Thyroid gland (tissue), 4 donors: ENCODE results near the gene AKAP10. TPM values are rescaled to one million over a fixed set of nuclear protein-coding genes. Genes with fewer than 3 reads are reported as not detected.

Experiments
- DNase-seq, 2 donors: peaks; one replicate each; pipeline ENCODE4 v3.0.0-alpha.2; 2019
- H3K27ac ChIP-seq, 3 donors: fragments of 200-600 bp; sonication (generic); 1 replicate in 2 of 3; 2 replicates in 1 of 3; pipeline ENCODE4 v1.5.1; 2016 to 2019; ENCODE audit warnings: mild to moderate bottlenecking in 1 of 3, moderate library complexity in 1 of 3
- H3K27me3 ChIP-seq: fragments of 200-600 bp; sonication (generic); one replicate; pipeline ENCODE4 v1.5.1; 2019
- H3K36me3 ChIP-seq, 2 donors: fragments of 200-600 bp; sonication (generic); one replicate each; pipeline ENCODE4 v1.5.1; 2016 to 2019
- H3K4me1 ChIP-seq, 2 donors: fragments of 200-600 bp; sonication (generic); one replicate each; pipeline ENCODE4 v1.5.1; 2017 to 2019
- H3K4me3 ChIP-seq, 3 donors: fragments of 200-600 bp; sonication (generic); replicated peaks in 1 of 3; 1 replicate in 2 of 3; 2 replicates in 1 of 3; pipeline ENCODE4 v1.5.1; 2016; ENCODE audit warnings: mild to moderate bottlenecking in 1 of 3
- H3K9me3 ChIP-seq: fragments of 200-600 bp; sonication (generic); one replicate; pipeline ENCODE4 v1.5.1; 2017
- POLR2A ChIP-seq, 2 donors: fragments of 450-650 bp; IDR thresholded peaks; one replicate each; pipeline ENCODE4 v1.6.1; 2017; ENCODE audit warnings: antibody characterized with exemption in 2 of 2, mild to moderate bottlenecking in 2 of 2, moderate library complexity in 1 of 2
- WGBS, 2 donors: methylation state at CpG; one replicate each; pipeline ENCODE4 v1.1.5; 2017; 5-methylcytosine and 5-hydroxymethylcytosine counted together
- intact Hi-C: fragments of 100-400 bp; cut with DNase I; formaldehyde crosslinking; loops from one replicate; pipeline ENCODE4 v1.15.1; 2023
- total RNA-seq, 4 donors: library from RNA; depleted of rRNA; stranded (reverse); fragments of >200 nt; gene quantifications; one replicate each; pipeline ENCODE4 v1.2.3, GENCODE V29; 2016
- TF ChIP-seq, protein P1 (sequence below), 6 experiments: fragments of 200-600 bp in 3 of 6; fragments of 450-650 bp in 3 of 6; sonication (generic) in 3 of 6; IDR thresholded peaks; one replicate each; pipeline ENCODE4 v1.5.1; 2016 to 2019; ENCODE audit warnings: antibody characterized with exemption in 6 of 6, mild to moderate bottlenecking in 2 of 6, inconsistent platforms in 1 of 6, moderate library complexity in 1 of 6

AKAP10 gene
- total RNA-seq, 4 donors from 2014 or later = 34.6 to 65.0 (median 42.0) TPM

DNA sequence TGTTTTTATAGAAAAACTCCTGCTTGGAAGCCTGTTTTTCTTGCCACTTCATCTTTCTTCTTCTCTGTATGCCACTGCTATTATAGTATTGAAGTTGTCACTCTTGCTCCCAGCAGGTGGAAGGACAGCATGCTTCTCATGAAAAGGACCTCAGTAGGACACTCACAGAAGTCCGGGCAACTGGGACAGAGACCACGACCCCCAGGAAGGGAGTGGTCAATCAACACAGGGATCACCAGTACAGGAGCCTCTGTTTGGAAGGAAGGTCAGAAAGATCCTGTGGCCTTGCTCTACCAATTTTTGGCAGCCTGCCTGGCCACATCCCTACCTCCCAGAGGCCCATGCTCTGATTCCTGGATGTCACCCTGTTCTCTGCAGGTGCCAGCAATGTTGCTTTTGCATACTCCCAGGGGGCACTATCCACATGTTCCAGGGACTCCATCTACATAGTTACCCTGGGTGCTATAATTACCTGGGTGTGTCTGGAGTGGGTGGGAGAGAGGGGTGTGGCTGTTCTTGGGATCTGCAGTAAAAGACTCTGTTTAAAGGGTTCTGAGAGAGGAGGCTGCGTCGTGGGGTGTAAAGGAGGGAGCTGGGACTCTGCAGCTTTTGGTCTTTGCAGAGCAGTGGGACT lies 13.7 kb upstream of the AKAP10 start:
- H3K9me3 ChIP-seq = no peaks in the 10 kb centered on the region
- H3K36me3 ChIP-seq = no peaks in the 10 kb centered on the region
- TF ChIP-seq, protein P1, sequence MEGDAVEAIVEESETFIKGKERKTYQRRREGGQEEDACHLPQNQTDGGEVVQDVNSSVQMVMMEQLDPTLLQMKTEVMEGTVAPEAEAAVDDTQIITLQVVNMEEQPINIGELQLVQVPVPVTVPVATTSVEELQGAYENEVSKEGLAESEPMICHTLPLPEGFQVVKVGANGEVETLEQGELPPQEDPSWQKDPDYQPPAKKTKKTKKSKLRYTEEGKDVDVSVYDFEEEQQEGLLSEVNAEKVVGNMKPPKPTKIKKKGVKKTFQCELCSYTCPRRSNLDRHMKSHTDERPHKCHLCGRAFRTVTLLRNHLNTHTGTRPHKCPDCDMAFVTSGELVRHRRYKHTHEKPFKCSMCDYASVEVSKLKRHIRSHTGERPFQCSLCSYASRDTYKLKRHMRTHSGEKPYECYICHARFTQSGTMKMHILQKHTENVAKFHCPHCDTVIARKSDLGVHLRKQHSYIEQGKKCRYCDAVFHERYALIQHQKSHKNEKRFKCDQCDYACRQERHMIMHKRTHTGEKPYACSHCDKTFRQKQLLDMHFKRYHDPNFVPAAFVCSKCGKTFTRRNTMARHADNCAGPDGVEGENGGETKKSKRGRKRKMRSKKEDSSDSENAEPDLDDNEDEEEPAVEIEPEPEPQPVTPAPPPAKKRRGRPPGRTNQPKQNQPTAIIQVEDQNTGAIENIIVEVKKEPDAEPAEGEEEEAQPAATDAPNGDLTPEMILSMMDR (IDR thresholded peaks at IDR 0.05) = no peak
- TF ChIP-seq POLR2A (IDR thresholded peaks at IDR 0.05) = no peak
- H3K27me3 ChIP-seq = no peaks in the 10 kb centered on the region
- intact Hi-C loops = loop anchor here (5.0 kb wide), 1 partner anchor 131 kb away; no protein-coding TSS in a partner anchor
- no peak for DNase-seq
- peaks cover 0 to 3% of the 10 kb centered on the region in 2 donors for H3K4me1 ChIP-seq
- 33 to 40% methylated on average over 4 of the region's 4 CpGs for WGBS, 2 donors
- no peak overlapping the region for H3K4me3 ChIP-seq
- H3K27ac ChIP-seq = no peak overlapping the region

DNA sequence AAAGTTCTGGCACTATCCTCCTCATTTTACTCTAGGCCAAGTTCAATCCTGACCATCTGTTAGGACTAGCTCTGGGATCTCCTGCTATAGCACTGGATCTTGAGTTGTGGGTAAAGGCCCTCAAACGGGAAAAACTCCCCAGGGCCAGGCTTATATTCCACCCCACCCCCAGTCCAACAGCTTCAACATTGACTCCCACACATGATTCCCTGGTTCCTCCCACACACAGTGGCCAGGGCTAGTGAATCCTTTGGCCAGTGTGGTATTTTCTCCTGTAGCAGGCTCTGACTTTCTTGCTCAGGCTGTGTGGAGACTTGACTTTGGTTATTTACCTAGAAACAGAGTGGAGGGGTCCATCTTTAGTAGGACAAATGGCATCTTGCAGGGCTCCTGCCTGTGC lies 10.3 kb upstream of the AKAP10 start:
- intact Hi-C loops = no loop called here
- 60 to 74% methylated on average over 1 of the region's 1 CpG for WGBS, 2 donors
- H3K36me3 ChIP-seq = no peaks in the 10 kb centered on the region
- no peaks in the 10 kb centered on the region for H3K9me3 ChIP-seq
- peaks cover 0 to under 1% of the 10 kb centered on the region in 2 donors for H3K4me1 ChIP-seq
- H3K27ac ChIP-seq = no peak overlapping the region
- no peaks in the 10 kb centered on the region for H3K27me3 ChIP-seq
- no peak for DNase-seq
- H3K4me3 ChIP-seq = no peak overlapping the region
- TF ChIP-seq, protein P1 (IDR thresholded peaks at IDR 0.05) = no peak
- TF ChIP-seq POLR2A (IDR thresholded peaks at IDR 0.05) = no peak

DNA sequence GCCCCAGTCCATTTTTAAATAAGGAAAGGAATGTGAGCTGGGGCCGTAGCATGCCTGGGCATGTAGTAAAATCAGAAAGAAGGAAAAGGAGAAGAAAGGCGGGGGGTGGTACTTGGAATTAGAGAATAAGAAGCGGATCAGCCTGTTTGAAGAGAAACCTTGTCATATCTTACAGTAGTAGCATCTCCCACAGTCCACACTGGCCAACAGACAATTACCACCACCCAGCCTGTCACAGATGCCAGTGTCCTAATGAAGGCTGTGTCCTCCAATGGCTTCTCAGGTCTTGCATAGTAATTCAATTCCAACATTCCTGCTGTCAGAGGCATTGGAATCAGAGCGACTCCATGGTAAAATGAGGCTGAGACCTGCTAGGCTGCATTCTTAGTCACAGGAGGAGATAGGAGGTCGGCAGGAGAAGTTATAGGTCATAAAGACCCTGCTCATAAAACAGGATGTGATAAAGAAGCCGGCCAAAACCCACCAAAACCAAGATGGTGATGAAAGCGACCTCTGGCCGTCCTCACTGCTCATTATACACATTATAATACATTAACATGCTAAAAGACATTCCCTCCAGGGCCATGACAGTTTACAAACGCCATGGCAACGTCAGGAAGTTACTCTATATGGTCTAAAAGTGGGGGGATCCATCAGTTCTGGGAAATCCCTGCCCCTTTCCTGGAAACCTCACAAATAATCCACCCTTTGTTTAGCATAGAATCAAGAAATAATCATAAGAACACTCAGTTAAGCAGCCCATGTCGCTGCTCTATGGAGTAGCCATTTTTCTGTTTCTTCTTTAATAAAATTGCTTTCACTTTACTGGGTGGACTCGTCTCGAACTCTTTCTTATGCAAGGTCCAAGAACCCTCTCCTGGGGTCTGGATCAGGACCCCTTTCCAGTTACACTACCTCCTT lies 9.6 kb upstream of the AKAP10 start:
- DNase-seq = no peak
- Histone ChIP-seq H3K36me3 (no peaks in the 10 kb centered on the region), H3K9me3 (no peaks in the 10 kb centered on the region), H3K4me3 (no peak overlapping the region), H3K27ac (no peak overlapping the region), H3K4me1 (no peaks in the 10 kb centered on the region), H3K27me3 (no peaks in the 10 kb centered on the region)
- TF ChIP-seq, protein P1 (IDR thresholded peaks at IDR 0.05) = no peak
- TF ChIP-seq POLR2A (IDR thresholded peaks at IDR 0.05) = no peak
- 76 to 77% methylated on average over 13 of the region's 13 CpGs for WGBS, 2 donors
- intact Hi-C loops = no loop called here

DNA sequence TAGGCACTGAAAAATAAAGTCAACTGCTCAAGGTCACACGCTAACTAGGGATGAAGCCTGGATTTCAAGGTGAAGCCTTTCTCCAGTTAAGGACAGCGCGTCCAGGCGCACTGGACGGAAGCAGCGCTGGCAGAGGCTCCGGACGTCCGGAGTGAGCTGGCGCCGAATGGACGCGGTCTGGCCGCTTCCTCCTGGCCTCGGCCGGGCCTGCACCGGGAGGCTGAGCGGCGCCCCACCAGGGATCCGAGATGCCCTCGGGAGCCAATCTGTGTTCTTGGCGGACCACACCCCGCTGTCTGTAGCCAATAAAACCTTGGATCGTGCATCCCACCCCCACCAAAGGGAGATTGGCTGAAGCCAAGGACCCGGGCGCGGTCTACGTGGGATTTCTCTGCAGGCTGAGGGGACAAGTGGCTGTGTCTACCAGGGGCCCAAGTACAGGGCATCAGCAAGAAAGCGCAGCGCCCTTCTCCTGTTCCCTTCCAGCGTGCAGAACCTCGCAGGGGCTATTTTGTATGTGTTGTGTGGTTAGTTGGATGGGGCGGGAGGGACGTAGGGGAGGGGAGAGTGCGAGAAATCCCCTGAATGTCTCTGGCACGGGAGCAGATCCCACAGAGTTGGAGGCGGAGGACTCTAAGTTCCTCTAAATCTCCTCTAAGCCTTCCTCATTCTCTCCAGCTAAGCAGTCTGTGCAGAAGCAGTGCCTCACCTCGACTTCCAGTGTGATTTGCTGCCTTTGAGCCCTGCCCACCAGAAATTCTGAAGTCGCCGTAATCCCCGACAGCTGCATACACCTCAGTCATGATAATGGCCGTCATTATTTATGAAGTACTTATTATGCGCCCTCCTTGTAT lies 2.5 kb upstream of the AKAP10 start:
- H3K4me1 ChIP-seq = peaks cover 20 to 26% of the 10 kb centered on the region in 2 donors
- H3K27me3 ChIP-seq = no peaks in the 10 kb centered on the region
- 71 to 76% methylated on average over 21 to 34 of the region's 43 CpGs for WGBS, 2 donors
- peak in 1 of 2 donors; percentile 7 for DNase-seq
- H3K27ac ChIP-seq = peak overlapping the region in 1 of 3 donors; percentile 17
- no peak overlapping the region for H3K4me3 ChIP-seq
- no peaks in the 10 kb centered on the region for H3K36me3 ChIP-seq
- H3K9me3 ChIP-seq = no peaks in the 10 kb centered on the region
- intact Hi-C loops = no loop called here
- TF ChIP-seq, protein P1 (IDR thresholded peaks at IDR 0.05) = no peak
- TF ChIP-seq POLR2A (IDR thresholded peaks at IDR 0.05) = no peak
